Measurements from ENCODE around the gene ELP2. TPM values are rescaled to one million over a fixed set of nuclear protein-coding genes. Genes with fewer than 3 reads are reported as not detected.
"Not testable (repeated sequence)": the region's sequence is repeated elsewhere in the genome, so short reads cannot be mapped to it uniquely, and the experiment has no call there.

Gene ELP2
- total and polyA plus RNA-seq, 8 donors, result 35.1 to 73.3 (median 50.3) TPM

DNA sequence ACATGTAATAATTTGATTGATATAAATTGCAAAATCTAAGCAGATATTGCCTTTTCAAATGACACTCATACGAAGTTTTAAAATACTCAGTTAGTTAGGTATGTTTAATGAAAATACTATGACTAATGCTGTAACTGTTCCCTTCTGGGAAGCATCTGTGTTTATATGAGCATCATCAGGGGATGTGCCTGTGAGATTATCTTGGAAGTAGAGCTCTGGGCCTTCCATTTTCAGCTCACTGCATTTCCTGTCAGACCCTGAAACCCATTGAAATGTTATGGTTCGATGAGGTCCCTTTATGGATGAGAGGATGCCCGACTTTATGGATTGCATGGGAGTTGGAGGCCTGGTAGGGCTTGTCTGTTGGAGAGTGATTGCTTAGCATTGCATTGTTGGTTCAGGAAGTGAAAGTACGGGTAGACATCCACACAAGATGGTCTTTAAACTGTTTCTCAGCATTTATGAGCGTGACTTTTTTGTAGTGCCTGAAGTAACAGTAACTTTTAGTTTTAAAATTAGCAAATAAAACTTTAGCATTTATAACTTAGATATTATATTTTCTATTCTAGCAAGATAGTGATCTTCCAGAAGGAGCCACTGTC lies 28.7 kb downstream of the ELP2 start:
- ATAC-seq, result peak in 1 of 4 donors; percentile 39
- no peak for FAIRE-seq
- H3K36me3 ChIP-seq, result peaks cover 3 to 64% (median 26%) of the 10 kb centered on the region in 3 donors

GRCh38 chr18:36160959-36161371 lies 31.3 kb downstream of the ELP2 start:
- intact Hi-C loops (cut with DNase I), result no loop called here
- Histone ChIP-seq H3K27me3 (no peaks in the 10 kb centered on the region), H3K9me3 (no peaks in the 10 kb centered on the region), H3K4me1 (no peaks in the 10 kb centered on the region), H3K36me3 (peaks cover 3 to 59% (median 22%) of the 10 kb centered on the region in 3 donors), H3K27ac (no peak overlapping the region), H3K4me3 (no peak overlapping the region)
- FAIRE-seq (no peak), ATAC-seq (no peak), DNase-seq (no peak)
- 90 to 91% methylated on average over 4 of the region's 4 CpGs for WGBS, 2 donors
- TF ChIP-seq CTCF (IDR thresholded peaks at IDR 0.05), result no peak

More for the DNA sequence above, 28.7 kb downstream of the ELP2 start:
- TF ChIP-seq CTCF (IDR thresholded peaks at IDR 0.05), result no peak
- WGBS, 2 donors, result 89% methylated on average over 5 of the region's 5 CpGs
- H3K27ac ChIP-seq, result no peak overlapping the region
- H3K4me3 ChIP-seq, result no peak overlapping the region
- DNase-seq, result no peak
- H3K27me3 ChIP-seq, result no peaks in the 10 kb centered on the region
- intact Hi-C loops (cut with DNase I), result no loop called here
- H3K4me1 ChIP-seq, result no peaks in the 10 kb centered on the region
- no peaks in the 10 kb centered on the region for H3K9me3 ChIP-seq

DNA sequence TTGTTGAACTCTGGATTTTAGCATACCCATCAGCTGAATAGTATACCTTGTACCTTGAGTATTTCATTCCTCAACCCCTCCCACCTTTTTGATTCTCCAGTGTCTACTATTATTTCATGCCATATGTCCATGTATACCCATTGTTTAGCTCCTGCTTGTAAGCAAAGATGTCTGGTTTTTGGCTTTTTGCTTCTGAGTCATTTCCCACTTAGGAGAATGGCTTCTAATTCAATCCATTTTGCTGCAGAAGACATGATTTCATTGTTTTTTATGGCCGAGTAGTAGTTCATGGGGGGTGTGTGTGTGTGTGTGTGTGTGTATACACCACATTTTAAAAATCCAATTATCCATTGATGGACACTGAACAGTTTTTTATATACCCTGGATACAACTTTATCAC lies 33.3 kb downstream of the ELP2 start:
- TF ChIP-seq CTCF (IDR thresholded peaks at IDR 0.05), result no peak
- no peak for FAIRE-seq
- intact Hi-C loops (cut with DNase I), result no loop called here
- no peak for DNase-seq
- peaks cover 3 to 59% (median 18%) of the 10 kb centered on the region in 3 donors for H3K36me3 ChIP-seq
- H3K4me3 ChIP-seq, result no peak overlapping the region
- ATAC-seq, result no peak
- no peak overlapping the region for H3K27ac ChIP-seq
- WGBS, 2 donors, result 92 to 93% methylated on average over 1 of the region's 1 CpG
- no peaks in the 10 kb centered on the region for H3K27me3 ChIP-seq
- no peaks in the 10 kb centered on the region for H3K9me3 ChIP-seq
- H3K4me1 ChIP-seq, result no peaks in the 10 kb centered on the region

DNA sequence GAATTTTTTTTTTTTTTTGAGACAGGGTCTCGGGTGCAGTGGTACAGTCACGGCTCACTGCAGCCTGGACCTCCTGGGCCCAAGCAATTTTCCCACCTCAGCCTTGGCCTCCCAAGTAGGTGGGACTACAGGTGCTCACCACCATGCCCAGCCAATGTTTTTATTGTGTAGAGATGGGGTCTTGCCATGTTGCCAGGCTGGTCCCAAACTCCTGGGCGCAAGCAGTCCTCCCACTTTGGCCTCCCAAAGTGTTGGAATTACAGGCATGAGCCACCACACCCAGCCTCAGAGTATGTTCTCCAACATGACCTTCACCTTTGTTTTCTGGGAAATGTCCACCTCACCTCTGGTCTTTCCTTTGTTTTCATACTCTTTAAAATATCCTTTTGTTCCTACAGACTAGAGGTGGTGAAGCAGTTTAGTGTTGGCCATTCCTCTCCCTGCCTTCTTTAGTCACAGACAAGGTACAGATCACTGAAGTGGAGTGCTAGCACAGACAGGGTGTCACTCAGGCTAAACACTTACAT lies 38.1 kb downstream of the ELP2 start:
- no peak overlapping the region for H3K27ac ChIP-seq
- intact Hi-C loops (cut with DNase I), result no loop called here
- no peak for ATAC-seq
- no peaks in the 10 kb centered on the region for H3K9me3 ChIP-seq
- no peak overlapping the region for H3K4me3 ChIP-seq
- FAIRE-seq, result no peak
- no peak for TF ChIP-seq CTCF (IDR thresholded peaks at IDR 0.05)
- peaks cover 2 to 52% (median 4%) of the 10 kb centered on the region in 3 donors for H3K36me3 ChIP-seq
- WGBS, 2 donors, result 98 to 100% methylated on average over 3 of the region's 3 CpGs
- no peak for DNase-seq
- H3K4me1 ChIP-seq, result no peaks in the 10 kb centered on the region
- no peaks in the 10 kb centered on the region for H3K27me3 ChIP-seq

DNA sequence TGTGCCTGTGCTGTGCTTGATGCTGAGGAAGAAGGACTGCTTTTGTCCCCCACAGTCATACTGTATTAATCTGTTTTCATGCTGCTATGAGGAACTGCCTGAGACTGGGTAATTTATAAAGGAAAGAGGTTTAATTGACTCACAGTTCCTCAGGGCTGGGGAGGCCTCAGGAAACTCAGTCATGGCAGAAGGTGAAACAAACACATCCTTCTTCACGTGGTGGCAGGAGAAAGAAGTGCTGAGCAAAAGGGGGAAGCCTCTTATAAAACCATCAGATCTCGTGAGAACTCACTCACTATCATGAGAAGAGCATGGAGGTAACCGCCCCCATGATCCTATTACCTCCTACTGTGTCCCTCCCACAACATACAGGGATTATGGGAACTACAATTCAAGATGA lies 38.6 kb downstream of the ELP2 start:
- H3K27ac ChIP-seq; H3K4me3 ChIP-seq; intact Hi-C loops (cut with DNase I); H3K4me1 ChIP-seq; DNase-seq; FAIRE-seq; H3K27me3 ChIP-seq; H3K9me3 ChIP-seq; ATAC-seq: not testable (repeated sequence)
- 92 to 98% methylated on average over 3 of the region's 3 CpGs for WGBS, 2 donors
- peaks cover 2 to 52% (median 4%) of the 10 kb centered on the region in 3 donors for H3K36me3 ChIP-seq
